GM23338 (cell line): Measurements from ENCODE around the gene MEOX1.

ENCODE experiments used
- CREB1 ChIP-seq: fragments of 250-450 bp; sonication (Bioruptor Pico); IDR thresholded peaks from 2 replicates; pipeline ENCODE4 v1.5.0; 2020; ENCODE audit warnings: low read depth, mild to moderate bottlenecking, moderate library complexity
- CTCF ChIP-seq, 2 experiments: fragments of 200-600 bp in 1 of 2; sonication (generic) in 1 of 2; conservative IDR thresholded peaks; 2 replicates each; pipeline versions ENCODE4 v1.5.1 to v1.6.1; 2016 to 2017; ENCODE audit warnings: antibody characterized with exemption in 2 of 2, low read depth in 2 of 2, mild to moderate bottlenecking in 2 of 2, moderate library complexity in 1 of 2
- EZH2 ChIP-seq: fragments of 200-600 bp; sonication (generic); IDR thresholded peaks from one replicate; pipeline ENCODE4 v1.8.0; 2017; ENCODE audit warnings: antibody characterized with exemption, mild to moderate bottlenecking, low read depth; ENCODE audit not compliant: unreplicated experiment
- POLR2AphosphoS5 ChIP-seq: IDR thresholded peaks from 2 replicates; pipeline ENCODE4 v1.6.1; 2016; ENCODE audit warnings: antibody characterized with exemption, low read depth
- REST ChIP-seq: IDR thresholded peaks from one replicate; pipeline ENCODE4 v1.6.1; 2018; ENCODE audit warnings: antibody characterized with exemption; ENCODE audit not compliant: unreplicated experiment
- STAT1 ChIP-seq: IDR thresholded peaks from one replicate; pipeline ENCODE4 v1.6.1; 2016; ENCODE audit warnings: antibody characterized with exemption; ENCODE audit not compliant: unreplicated experiment
- ZNF114 ChIP-seq: fragments of 250-450 bp; sonication (Bioruptor Pico); IDR thresholded peaks from 2 replicates; pipeline ENCODE4 v1.5.0; 2020; ENCODE audit warnings: mild to moderate bottlenecking, moderate library complexity
- ZNF331 ChIP-seq: fragments of 250-450 bp; sonication (Bioruptor Pico); IDR thresholded peaks from 2 replicates; pipeline ENCODE4 v1.5.0; 2020; ENCODE audit warnings: low read depth, mild to moderate bottlenecking, moderate library complexity
- ZNF462 ChIP-seq: fragments of 250-450 bp; sonication (Bioruptor Pico); IDR thresholded peaks from 2 replicates; pipeline ENCODE4 v1.5.0; 2020; ENCODE audit warnings: mild to moderate bottlenecking, moderate library complexity

- TF ChIP-seq CTCF (conservative IDR thresholded peaks at IDR 0.05; ENCODE audit: low read depth in 2 of 2) (no peak), CREB1 (CRISPR knock-in tag) (no peak), STAT1 (no peak), ZNF114 (CRISPR knock-in tag) (no peak), REST (no peak), POLR2AphosphoS5 (no peak), EZH2 (no peak), ZNF462 (CRISPR knock-in tag) (no peak), ZNF331 (CRISPR knock-in tag) (no peak)
Measured at GRCh38 chr17:43603321-43603720, 58.4 kb downstream of the MEOX1 start.
